Measurements from ENCODE around the gene SPAG17. TPM values are rescaled to one million over a fixed set of nuclear protein-coding genes. Genes with fewer than 3 reads are reported as not detected.

The SPAG17 gene
- total RNA-seq, 1 experiment from 2014 or later = not detected

DNA sequence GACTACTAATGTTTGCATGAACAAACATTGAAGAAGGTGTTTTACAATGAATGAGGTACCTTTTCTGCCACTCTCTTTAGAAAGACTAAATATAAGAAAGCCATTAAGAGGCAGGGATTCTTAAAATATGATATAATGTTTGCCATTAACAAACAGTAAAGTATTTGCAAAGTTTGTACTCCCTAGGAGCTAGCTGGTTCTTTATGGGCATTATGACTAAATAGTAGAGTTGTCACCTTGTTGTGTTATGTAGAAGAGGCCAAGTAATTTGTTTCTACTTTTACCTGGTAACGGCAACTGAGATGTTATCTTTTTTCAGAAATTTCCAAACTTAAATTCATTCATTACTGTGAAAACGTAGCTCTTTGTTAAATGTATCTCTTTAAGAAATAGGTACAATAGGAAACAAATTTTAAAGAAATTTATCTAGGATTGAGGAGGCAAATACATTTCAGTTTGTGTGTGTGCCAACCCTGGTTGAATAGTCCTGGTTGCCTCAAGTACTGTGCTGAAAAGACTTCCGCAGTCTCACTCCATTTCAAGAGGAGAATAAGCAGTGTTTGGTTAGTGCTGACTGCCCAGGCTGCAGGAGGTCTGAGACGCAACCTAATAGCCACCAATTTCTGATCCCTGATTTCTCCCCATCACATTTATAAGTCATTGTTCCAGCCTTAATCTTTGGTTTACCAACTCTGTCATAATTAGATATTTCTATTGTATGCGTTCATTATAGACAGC, 203.4 kb downstream of the SPAG17 start:
- ChIA-PET CTCF (no interaction called here), RAD21 (ENCODE audit: low non-redundant PET in 1 of 2, low total read pairs in 2 of 2, uncharacterized antibody in 2 of 2, unreplicated experiment in 2 of 2) (no interaction called here), POLR2A (no interaction called here)
- TF ChIP-seq EZH2phosphoT487 (IDR thresholded peaks at IDR 0.05; ENCODE audit: borderline replicate concordance) (no peak), EZH2 (IDR thresholded peaks at IDR 0.05) (no peak), ZNF274 (IDR thresholded peaks at IDR 0.05; ENCODE audit: low read depth, low read length) (no peak), ELF1 (IDR thresholded peaks at IDR 0.05; ENCODE audit: borderline replicate concordance, low read depth) (no peak), CEBPB (IDR thresholded peaks at IDR 0.05; ENCODE audit: low read depth) (no peak), SP1 (IDR thresholded peaks at IDR 0.05; ENCODE audit: low read depth) (no peak), TCF7L2 (IDR thresholded peaks at IDR 0.05; ENCODE audit: borderline replicate concordance, extremely low read depth, insufficient read depth, insufficient read length) (no peak)
- TF ChIP-seq, protein P1, sequence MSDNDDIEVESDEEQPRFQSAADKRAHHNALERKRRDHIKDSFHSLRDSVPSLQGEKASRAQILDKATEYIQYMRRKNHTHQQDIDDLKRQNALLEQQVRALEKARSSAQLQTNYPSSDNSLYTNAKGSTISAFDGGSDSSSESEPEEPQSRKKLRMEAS (IDR thresholded peaks at IDR 0.05) = no peak
- TF ChIP-seq, protein P2, sequence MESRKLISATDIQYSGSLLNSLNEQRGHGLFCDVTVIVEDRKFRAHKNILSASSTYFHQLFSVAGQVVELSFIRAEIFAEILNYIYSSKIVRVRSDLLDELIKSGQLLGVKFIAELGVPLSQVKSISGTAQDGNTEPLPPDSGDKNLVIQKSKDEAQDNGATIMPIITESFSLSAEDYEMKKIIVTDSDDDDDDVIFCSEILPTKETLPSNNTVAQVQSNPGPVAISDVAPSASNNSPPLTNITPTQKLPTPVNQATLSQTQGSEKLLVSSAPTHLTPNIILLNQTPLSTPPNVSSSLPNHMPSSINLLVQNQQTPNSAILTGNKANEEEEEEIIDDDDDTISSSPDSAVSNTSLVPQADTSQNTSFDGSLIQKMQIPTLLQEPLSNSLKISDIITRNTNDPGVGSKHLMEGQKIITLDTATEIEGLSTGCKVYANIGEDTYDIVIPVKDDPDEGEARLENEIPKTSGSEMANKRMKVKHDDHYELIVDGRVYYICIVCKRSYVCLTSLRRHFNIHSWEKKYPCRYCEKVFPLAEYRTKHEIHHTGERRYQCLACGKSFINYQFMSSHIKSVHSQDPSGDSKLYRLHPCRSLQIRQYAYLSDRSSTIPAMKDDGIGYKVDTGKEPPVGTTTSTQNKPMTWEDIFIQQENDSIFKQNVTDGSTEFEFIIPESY (IDR thresholded peaks at IDR 0.05; ENCODE audit: extremely low read depth, insufficient replicate concordance, low read length) = no peak
- Histone ChIP-seq H3K9me3 (ENCODE audit: control insufficient read depth in 1 of 2, insufficient read depth in 1 of 2, low read depth in 1 of 2, low read length in 2 of 2) (no peaks in the 10 kb centered on the region), H3K4me2 (ENCODE audit: low read length) (no peak overlapping the region), H3K79me2 (ENCODE audit: insufficient read depth, low read length) (no peaks in the 10 kb centered on the region), H3K36me3 (ENCODE audit: control insufficient read depth in 1 of 2, insufficient read depth in 2 of 2, low read length in 2 of 2) (no peaks in the 10 kb centered on the region), H3K9ac (ENCODE audit: low read length) (no peak overlapping the region), H3K4me1 (ENCODE audit: control insufficient read depth in 1 of 2, insufficient read depth in 2 of 2, low read length in 2 of 2) (no peaks in the 10 kb centered on the region), H3K9me2 (ENCODE audit: insufficient read depth) (no peaks in the 10 kb centered on the region), H3K27ac (ENCODE audit: low read depth, low read length) (no peak overlapping the region), H4K20me1 (ENCODE audit: insufficient read depth) (no peaks in the 10 kb centered on the region), H2AFZ (ENCODE audit: low read depth, low read length, poor library complexity, severe bottlenecking) (no peak overlapping the region), H3K27me3 (ENCODE audit: insufficient read depth, low read length) (peaks cover 52% of the 10 kb centered on the region), H3K4me3 (replicated peaks in 1 of 2; ENCODE audit: low read depth in 1 of 2, low read length in 2 of 2) (no peak overlapping the region)
- no TSS peak for BruUV-seq (replicated peaks)
- ATAC-seq = no peak
- intact Hi-C loops (cut with micrococcal nuclease) = no loop called here
- no peak for DNase-seq (ENCODE audit: low read depth, low spot score)

Measured in HCT116 (cell line).